AG04449 (cell line): ENCODE results near the gene EGFL6.

Experiments
- CTCF ChIA-PET: fragments of 350-600 bp; formaldehyde crosslinking; extraction: SDS; loops from one replicate; lab custom pipeline; 2021; ENCODE audit warnings: antibody characterized with exemption; lab: Yijun Ruan, JAX
- POLR2A ChIA-PET: fragments of 400-600, 350-600 bp; formaldehyde crosslinking; extraction: SDS; loops from one replicate; lab custom pipeline; 2020; ENCODE audit warnings: antibody characterized with exemption, inconsistent platforms; lab: Yijun Ruan, JAX
- DNase-seq: peaks from one replicate; pipeline ENCODE4 v3.0.0-alpha.2; 2010; ENCODE audit warnings: low read depth, low spot score
- H3K4me3 ChIP-seq: 2 replicates; pipeline ENCODE4 v1.5.1; 2011; ENCODE audit warnings: low read depth, mild to moderate bottlenecking, control low read depth, low read length
- CTCF ChIP-seq: IDR thresholded peaks from one replicate; pipeline ENCODE4 v1.5.1; 2011; ENCODE audit warnings: mild to moderate bottlenecking, moderate library complexity, low read length, control low read depth, inconsistent platforms; ENCODE audit not compliant: insufficient read depth; ENCODE audit errors: missing control alignments

Gene EGFL6

GRCh38 chrX:13659063-13659462 is 89.7 kb downstream of the EGFL6 start:
- TF ChIP-seq CTCF: no peak
- CTCF ChIA-PET: interaction anchor here (0.8 to 1.6 kb wide), 7 partner anchors 11 to 377 kb away, joined by 3 to 8 read pairs (median 4); no protein-coding TSS in a partner anchor

GRCh38 chrX:13661735-13662288 is 92.4 kb downstream of the EGFL6 start:
- H3K4me3 ChIP-seq: no peak overlapping the region
- POLR2A ChIA-PET: no interaction called here

More at GRCh38 chrX:13659063-13659462, 89.7 kb downstream of the EGFL6 start:
- no peak for DNase-seq
- H3K4me3 ChIP-seq: no peak overlapping the region
- POLR2A ChIA-PET: no interaction called here

GRCh38 chrX:13662355-13662791 is 93.0 kb downstream of the EGFL6 start:
- H3K4me3 ChIP-seq: no peak overlapping the region
- POLR2A ChIA-PET: no interaction called here
- DNase-seq: no peak
- TF ChIP-seq CTCF: no peak
- CTCF ChIA-PET: interaction anchor here (0.8 to 1.8 kb wide), 5 partner anchors 12 to 716 kb away, joined by 3 to 5 read pairs (median 4); no protein-coding TSS in a partner anchor

More at GRCh38 chrX:13661735-13662288, 92.4 kb downstream of the EGFL6 start:
- DNase-seq: no peak
- CTCF ChIA-PET: interaction anchor here (1.5 to 1.8 kb wide), 3 partner anchors 11 to 370 kb away, joined by 4 to 5 read pairs (median 4); no protein-coding TSS in a partner anchor
- TF ChIP-seq CTCF: no peak

GRCh38 chrX:13664020-13664419 is 94.6 kb downstream of the EGFL6 start:
- ChIA-PET POLR2A (no interaction called here), CTCF (no interaction called here)
- H3K4me3 ChIP-seq: no peak overlapping the region
- DNase-seq: no peak
- no peak for TF ChIP-seq CTCF

- no peak for DNase-seq
- H3K4me3 ChIP-seq: no peak overlapping the region
- ChIA-PET POLR2A (no interaction called here), CTCF (interaction anchor here (1.0 kb wide), 1 partner anchor 21 kb away, joined by 5 read pairs; the partner anchor contains the start of gene RAB9A)
- no peak for TF ChIP-seq CTCF
These were observed 97.4 kb downstream of the EGFL6 start for GRCh38 chrX:13666836-13667235.

GRCh38 chrX:13667919-13668318 is 98.5 kb downstream of the EGFL6 start:
- DNase-seq: no peak
- ChIA-PET POLR2A (no interaction called here), CTCF (no interaction called here)
- H3K4me3 ChIP-seq: no peak overlapping the region
- TF ChIP-seq CTCF: no peak
